HuH-7 (cell line): Measurements from ENCODE around the gene TOMM20.
A peak's percentile ranks its signal among the peaks of the same experiment; 100 is the strongest.
"Not testable (repeated sequence)": the region's sequence is repeated elsewhere in the genome, so short reads cannot be mapped to it uniquely, and the experiment has no call there.

ENCODE experiments used
- DNase-seq: peaks from one replicate; pipeline ENCODE4 v3.0.0; 2011; ENCODE audit warnings: low spot score

The TOMM20 gene

GRCh38 chr1:235128456-235129328, at the start of gene TOMM20:
TOMM20 (minus strand) TSS chr1:235128837; CDS start chr1:235128715, 122 bp downstream.
- DNase-seq: peak; percentile 96

GRCh38 chr1:235176486-235176885, 47.8 kb upstream of the TOMM20 start:
- no peak for DNase-seq

- DNase-seq: no peak
Measured at GRCh38 chr1:235169986-235170385, 41.3 kb upstream of the TOMM20 start.

GRCh38 chr1:235168375-235168774, 39.7 kb upstream of the TOMM20 start:
- no peak for DNase-seq

GRCh38 chr1:235161685-235162327, 33.2 kb upstream of the TOMM20 start:
- no peak for DNase-seq

GRCh38 chr1:235160957-235161684, 32.5 kb upstream of the TOMM20 start, which contains the start of gene RBM34:
RBM34 (minus strand) TSS chr1:235161250; CDS start chr1:235161226, 24 bp downstream.
- DNase-seq: peak; percentile 90

GRCh38 chr1:235160383-235160956, 31.8 kb upstream of the TOMM20 start:
- no peak for DNase-seq

- not testable (repeated sequence) for DNase-seq
Measured at GRCh38 chr1:235159930-235160329, 31.3 kb upstream of the TOMM20 start.

- DNase-seq: not testable (repeated sequence)
Measured at GRCh38 chr1:235159284-235159683, 30.6 kb upstream of the TOMM20 start.

GRCh38 chr1:235158680-235159079, 30.0 kb upstream of the TOMM20 start:
- DNase-seq: no peak

- DNase-seq: no peak
Measured at GRCh38 chr1:235157150-235157549, 28.5 kb upstream of the TOMM20 start.

- DNase-seq: no peak
Measured at GRCh38 chr1:235156740-235157139, 28.1 kb upstream of the TOMM20 start.

- DNase-seq: no peak
Measured at GRCh38 chr1:235156265-235156664, 27.6 kb upstream of the TOMM20 start.

GRCh38 chr1:235152235-235152634, 23.6 kb upstream of the TOMM20 start:
- DNase-seq: no peak

GRCh38 chr1:235151033-235151432, 22.4 kb upstream of the TOMM20 start:
- no peak for DNase-seq

- DNase-seq: no peak
Measured at GRCh38 chr1:235149824-235150223, 21.2 kb upstream of the TOMM20 start.

- DNase-seq: no peak
Measured at GRCh38 chr1:235147269-235147668, 18.6 kb upstream of the TOMM20 start.

- DNase-seq: no peak
Measured at GRCh38 chr1:235145639-235146038, 17.0 kb upstream of the TOMM20 start.

- DNase-seq: no peak
Measured at GRCh38 chr1:235142991-235143390, 14.4 kb upstream of the TOMM20 start.

GRCh38 chr1:235139315-235139714, 10.7 kb upstream of the TOMM20 start:
- DNase-seq: no peak

GRCh38 chr1:235138821-235139220, 10.2 kb upstream of the TOMM20 start:
- DNase-seq: no peak

- no peak for DNase-seq
Measured at GRCh38 chr1:235136111-235136510, 7.5 kb upstream of the TOMM20 start.
